ENCODE results near the gene C1orf210.

- TF ChIP-seq YY1 (IDR thresholded peaks at IDR 0.05; ENCODE audit: insufficient read depth, insufficient read length) (no peak), ZNF274 (IDR thresholded peaks at IDR 0.05; ENCODE audit: low read depth, low read length) (no peak)
Observed at GRCh38 chr1:43286115-43286514, 734 bp upstream of the C1orf210 start.

Data from NT2/D1 (cell line).